Measurements from ENCODE around the gene CDC45.

Gene CDC45

DNA sequence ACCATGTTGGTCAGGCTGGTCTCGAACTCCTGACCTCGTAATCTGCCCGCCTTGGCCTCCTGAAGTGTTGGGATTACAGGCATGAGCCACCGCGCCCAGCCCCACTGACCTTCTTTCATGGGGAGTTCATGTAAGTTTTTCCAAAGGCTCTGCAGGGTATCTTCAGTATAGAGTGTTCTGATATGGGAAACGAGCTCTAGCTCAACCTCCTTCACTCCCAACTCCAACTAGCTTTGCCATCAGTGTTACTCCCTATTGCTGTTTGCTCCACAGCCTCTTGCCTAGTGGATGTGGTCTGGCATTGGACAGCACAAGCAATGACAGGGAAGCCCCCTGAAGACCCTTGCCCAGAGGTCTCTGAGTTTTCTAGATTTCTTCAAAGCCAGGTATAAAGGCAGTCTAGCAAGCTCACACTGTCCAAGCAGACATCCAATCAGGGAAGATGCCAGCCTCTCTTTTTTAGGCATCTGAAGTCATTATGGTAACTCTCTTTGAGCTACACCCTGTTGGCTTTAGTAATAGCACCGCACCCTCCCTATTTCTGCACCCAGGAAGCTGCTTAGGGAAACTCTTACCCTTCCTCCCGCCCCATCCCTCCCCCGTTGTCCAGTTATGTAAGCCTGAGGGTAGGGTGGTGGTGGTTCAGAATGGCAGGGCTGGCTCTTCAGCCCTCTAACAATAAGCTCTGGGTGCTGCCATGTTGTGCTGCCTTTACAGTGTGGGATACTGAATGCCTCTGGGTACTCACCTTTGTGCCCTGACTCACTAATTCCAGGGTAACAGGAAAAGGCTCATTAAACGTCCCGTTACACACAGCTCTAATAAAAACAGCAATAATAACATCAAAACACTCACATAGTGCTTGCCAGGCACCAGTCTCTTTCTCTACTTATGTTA, 85.9 kb downstream of the CDC45 start:
- no peak for DNase-seq (ENCODE audit: low read depth)

DNA sequence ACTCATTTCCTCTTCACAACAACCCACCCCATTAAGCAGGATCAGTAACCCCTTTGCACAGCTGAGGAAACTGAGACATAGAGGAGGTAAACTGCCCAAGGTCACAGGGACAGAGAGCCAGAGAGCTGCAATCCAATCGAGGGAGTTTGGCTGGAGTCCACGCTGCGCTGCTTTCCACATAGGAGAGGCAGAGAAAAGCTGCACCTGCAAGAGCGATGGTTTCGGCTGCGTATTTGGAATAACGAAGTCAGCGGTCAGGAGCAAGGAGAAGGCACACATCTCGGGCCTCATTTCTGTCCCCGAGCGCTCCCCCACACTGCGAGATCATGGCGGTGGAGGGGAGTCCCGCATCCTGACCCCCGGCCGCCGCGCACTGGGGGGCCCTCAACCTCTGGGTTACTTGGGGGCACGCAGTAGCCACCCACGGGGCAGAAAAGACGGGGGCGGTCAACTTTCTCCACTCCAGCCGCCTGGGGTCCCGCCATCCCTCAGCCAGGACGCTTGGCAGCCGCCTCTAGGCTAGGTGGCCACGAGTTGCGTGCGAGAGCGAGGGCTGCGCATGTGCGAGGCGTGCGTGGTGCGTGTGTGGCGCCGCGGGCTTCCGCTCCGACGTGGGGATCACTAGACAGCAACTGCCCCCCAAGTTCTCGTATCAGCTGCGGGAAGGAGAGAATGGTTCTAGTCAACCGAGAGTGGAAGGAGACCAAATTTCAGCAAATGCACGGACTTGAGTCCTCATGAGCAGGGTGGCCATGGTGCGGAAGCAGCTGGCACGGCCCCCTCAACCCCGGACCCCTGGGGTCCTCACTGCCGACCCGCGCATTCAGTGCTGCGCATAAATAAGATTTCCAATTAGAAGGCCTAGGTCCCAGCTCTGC, 86.8 kb downstream of the CDC45 start:
- no peak for DNase-seq (ENCODE audit: low read depth)

DNA sequence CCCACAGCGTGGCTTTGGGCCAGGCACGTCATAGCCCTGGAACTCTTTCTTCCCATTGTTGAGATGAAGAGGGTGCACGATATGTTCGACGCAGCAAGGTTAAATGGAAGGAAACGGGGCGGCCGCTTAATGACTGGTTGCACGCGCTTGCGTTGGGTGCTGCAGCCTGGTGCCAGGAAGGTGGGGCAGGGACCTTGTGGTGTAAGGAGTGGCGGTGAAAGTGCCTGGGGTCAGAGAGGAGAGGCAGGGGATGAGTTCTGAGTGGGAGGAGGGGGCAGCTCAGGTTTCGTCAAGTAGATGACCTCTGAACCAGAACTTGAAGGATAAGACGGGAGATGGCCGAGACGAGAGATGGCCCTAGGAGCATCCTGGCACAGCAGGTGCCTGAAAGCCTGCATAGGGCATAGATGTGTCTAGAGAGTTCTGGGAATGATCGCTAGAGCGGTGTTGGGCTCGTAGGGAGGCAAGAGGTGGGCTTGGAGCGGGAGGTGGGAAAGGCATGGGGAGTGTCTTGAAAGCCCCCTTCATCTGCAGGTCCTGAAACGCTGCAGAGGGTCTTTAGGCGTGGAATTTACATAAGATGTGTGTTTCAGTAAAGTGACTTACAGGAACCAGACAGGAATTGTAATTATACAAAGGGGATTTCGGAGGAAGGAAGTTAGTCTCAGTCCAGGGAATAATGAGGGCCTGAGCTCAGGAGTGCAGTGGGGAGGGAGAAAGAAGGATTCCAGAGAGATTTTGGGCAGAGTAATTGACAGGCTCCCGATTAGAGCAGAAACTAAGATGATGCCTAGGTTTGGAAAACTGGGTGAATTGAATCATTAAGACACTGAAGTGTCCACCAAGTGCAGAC, 87.7 kb downstream of the CDC45 start:
- DNase-seq (ENCODE audit: low read depth): no peak

DNA sequence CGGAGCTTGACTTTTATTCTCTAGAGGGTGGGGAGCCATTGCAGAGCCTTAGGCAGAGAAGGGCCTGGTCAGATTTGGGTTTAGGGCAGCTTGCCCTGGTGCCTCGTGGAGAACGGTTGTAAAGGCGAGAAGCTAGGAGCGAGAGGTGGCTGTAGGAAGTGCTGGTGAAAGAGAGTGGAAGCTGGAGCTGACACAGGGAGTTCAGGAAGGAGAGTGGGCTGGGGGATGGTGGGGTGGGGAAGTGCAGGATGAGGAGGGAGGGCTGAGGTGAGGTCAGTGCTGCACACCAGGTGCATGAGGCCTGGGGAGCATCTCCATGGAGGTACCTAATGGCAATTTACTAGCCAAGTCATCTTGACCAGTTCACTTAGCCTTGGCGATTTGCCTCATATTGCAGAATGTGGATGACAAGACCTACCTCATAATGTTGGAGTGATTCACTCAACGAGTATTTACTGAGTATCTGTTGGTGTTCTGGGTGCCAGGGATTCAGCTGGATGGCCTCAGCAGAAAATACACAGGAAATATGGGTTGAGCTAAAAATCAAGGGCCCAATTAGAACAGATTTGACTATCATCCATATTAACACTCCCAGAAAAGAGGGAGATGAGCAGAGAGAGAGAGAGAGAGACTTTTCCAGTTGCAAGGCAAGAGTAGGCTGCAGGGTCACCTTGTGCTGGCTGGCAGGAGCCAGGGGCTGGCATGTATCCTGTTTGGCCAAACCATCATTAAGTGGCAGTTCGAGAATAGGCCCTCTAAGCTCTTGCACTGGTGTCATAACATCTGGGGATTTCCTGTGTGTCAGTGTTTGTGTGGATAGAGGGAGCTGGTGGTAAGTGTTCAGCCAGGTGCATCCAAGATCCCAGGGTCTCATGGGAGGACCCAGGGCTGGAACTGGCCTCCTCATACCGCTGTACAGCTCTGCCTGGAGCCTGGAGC, 88.9 kb downstream of the CDC45 start:
- peak; percentile 81 for DNase-seq (ENCODE audit: low read depth)

DNA sequence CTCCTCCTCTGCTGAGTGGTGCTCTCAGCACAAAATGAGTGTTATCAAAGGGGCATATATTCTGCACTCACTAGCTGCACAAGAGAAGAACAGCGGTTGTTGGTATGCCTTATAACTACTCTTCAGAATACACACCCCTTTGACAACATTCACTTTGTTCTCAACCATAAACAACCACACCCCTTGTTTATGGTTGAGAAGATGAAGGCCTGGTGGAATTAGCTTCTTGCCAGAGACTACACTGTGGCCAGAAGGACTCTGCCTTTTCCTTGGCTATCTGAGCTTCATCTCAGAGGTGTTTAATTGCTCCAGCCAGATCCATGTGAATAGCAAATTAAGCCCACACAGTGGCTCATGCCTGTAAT, 89.5 kb downstream of the CDC45 start:
- DNase-seq (ENCODE audit: low read depth): no peak

DNA sequence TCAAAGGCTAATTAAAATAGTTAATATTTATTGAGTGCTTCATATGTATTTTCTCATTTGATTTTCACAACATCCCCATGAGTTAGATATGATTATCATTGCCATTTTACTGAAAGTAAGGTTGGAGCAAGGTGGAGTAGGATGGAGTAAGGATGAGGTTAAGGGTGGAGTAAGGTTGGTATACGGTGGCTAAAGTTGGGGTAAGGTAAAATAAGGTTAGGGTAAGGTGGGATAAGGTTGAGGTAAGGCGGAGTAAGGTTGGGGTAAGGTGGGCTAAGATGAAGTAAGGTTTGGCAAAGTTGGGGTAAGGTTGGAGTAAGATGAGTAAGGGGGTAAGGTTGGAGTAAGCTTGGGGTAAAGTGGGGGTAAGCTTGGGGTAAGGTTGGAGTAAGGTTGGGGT, 90.3 kb downstream of the CDC45 start:
- DNase-seq (ENCODE audit: low read depth): no peak
